Fibroblast of the aortic adventitia (primary cell): Measurements from ENCODE around the gene USP48. TPM values are rescaled to one million over a fixed set of nuclear protein-coding genes. Genes with fewer than 3 reads are reported as not detected.

ENCODE experiments used
- DNase-seq: peaks from one replicate; pipeline ENCODE4 v3.0.0-alpha.2; 2010; ENCODE audit warnings: low read depth
- H3K4me3 ChIP-seq: 2 replicates; pipeline ENCODE4 v1.5.1; 2011; ENCODE audit warnings: low read depth, mild to moderate bottlenecking, control low read depth, low read length, moderate library complexity
- total RNA-seq: library from RNA; depleted of rRNA; stranded (reverse); fragments of >200 nt; gene quantifications from 2 replicates; pipeline ENCODE4 v1.2.3, GENCODE V29; 2012; ENCODE audit warnings: low replicate concordance
- TF ChIP-seq, protein P1 (sequence below): IDR thresholded peaks from 2 replicates; pipeline ENCODE4 v1.5.1; 2011; ENCODE audit warnings: mild to moderate bottlenecking, low read length, control low read depth, inconsistent platforms; ENCODE audit not compliant: insufficient read depth

Gene USP48
- total RNA-seq, 1 donor, result 57.9 TPM

DNA sequence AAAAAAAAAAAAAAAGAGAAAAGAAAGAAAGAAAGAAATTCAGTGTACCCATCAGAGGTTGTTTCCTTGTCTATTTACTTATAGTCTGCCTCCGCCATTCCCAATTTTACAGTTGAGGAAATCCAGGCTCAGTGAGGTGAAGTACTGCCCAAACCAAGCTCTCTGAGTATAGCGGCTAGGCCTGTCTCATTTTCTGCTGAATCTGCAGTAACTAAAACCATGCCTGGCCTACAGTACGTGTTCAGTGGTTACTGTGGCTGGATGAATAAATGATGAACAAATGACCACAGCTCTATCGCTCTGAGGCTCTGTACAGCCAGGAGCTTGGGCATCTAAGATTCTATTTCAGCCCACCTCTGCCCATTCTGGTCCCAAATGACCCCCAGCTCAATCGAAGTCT, 138.0 kb downstream of the USP48 start:
- no peak overlapping the region for H3K4me3 ChIP-seq
- DNase-seq, result no peak
- TF ChIP-seq, protein P1, sequence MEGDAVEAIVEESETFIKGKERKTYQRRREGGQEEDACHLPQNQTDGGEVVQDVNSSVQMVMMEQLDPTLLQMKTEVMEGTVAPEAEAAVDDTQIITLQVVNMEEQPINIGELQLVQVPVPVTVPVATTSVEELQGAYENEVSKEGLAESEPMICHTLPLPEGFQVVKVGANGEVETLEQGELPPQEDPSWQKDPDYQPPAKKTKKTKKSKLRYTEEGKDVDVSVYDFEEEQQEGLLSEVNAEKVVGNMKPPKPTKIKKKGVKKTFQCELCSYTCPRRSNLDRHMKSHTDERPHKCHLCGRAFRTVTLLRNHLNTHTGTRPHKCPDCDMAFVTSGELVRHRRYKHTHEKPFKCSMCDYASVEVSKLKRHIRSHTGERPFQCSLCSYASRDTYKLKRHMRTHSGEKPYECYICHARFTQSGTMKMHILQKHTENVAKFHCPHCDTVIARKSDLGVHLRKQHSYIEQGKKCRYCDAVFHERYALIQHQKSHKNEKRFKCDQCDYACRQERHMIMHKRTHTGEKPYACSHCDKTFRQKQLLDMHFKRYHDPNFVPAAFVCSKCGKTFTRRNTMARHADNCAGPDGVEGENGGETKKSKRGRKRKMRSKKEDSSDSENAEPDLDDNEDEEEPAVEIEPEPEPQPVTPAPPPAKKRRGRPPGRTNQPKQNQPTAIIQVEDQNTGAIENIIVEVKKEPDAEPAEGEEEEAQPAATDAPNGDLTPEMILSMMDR, result no peak

DNA sequence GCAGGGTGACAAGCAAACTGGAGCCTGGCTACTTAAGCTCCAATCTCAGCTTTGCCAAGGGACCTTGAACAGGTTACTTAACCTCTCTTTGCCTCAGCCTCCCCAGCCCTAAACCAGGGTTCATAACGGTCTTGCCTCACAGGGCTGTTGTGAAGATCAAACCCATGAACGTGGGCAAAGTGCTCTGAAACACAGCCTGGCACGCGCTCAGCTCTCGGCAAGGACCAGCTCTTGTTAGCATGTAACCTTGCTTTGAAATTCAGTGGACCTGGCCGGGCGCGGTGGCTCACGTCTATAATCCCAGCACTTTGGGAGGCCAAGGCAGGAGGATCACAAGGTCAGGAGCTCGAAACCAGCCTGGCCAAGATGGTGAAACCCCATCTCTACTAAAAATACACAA, 138.6 kb downstream of the USP48 start:
- TF ChIP-seq, protein P1, result no peak
- DNase-seq, result no peak
- no peak overlapping the region for H3K4me3 ChIP-seq

DNA sequence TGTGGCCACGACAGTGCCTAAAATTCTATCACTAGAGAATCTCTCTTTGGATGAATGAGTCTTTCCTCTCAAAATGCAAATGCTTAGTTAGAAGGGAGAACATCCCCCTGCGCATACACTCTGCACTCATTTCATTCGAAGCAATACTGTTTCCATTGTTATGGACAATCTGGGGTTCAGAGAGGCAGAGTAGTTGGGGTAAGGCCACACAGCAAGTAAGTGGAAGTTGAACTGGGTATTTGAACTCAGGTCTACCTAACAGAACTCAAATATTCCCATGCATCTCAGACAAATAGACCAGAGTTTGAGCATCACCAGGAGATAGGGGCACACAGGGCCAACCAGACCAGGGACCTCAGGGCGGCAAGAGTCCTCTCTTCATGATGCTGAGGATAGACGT, 139.3 kb downstream of the USP48 start:
- no peak for DNase-seq
- TF ChIP-seq, protein P1, result no peak

DNA sequence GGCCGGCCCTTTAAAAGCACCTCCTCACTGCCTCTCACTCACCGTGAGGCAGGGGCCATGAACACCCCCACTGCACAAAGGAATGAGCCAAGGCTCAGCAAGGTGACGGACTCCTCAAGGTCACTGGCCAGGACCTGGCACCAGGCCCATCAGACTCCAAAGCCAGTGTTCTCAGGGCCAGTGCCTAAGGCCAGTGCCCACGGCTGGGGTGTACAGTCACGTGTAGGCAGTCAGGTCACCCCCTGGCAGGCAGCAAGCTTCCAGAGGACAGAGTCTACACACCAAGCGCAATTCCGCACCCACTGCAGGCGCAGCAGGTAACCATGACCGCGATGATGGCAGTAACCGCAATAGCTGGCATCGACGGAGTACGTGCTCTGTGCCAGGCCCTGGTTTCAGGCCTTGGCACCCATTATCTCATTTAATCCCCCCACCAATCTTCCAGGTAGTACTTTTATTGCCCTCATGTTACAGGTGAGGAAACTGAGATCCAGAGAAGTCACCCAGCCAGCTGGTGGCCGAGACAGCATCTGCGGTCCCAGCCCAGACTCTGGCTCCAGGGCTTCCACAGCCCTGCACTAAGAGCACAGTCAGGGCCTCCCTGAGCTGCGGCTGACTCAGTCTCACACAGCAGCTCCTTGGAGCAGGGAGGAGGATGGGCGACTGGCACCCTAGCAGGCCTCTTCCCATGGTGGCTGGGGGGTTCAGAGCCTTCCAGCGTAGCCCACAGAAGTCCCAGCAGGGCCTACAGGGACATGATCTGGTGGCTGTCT, 140.8 kb downstream of the USP48 start:
- no peak overlapping the region for H3K4me3 ChIP-seq
- DNase-seq, result no peak
- TF ChIP-seq, protein P1, result no peak

More for the DNA sequence above, 139.3 kb downstream of the USP48 start:
- no peak overlapping the region for H3K4me3 ChIP-seq

DNA sequence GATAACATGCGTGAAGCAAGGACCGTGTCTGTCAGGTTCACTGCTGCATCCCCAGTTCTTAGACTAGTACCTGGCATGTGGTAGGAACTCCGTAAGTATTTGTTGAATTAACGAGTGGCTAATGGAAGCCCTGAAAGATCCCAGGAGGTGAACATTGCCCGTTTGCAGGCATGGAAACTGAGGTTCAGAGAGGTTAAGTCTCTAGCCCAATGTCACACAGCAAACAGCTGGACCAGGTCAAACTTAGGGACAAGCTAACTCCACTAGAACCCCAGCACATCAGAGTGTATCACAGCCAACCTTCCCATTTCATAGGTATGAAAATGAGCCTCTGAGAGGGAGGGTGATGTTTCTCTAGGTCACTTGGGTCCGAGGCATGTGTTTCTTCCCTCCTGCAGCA, 141.4 kb downstream of the USP48 start:
- DNase-seq, result no peak
- H3K4me3 ChIP-seq, result no peak overlapping the region
- TF ChIP-seq, protein P1, result no peak

DNA sequence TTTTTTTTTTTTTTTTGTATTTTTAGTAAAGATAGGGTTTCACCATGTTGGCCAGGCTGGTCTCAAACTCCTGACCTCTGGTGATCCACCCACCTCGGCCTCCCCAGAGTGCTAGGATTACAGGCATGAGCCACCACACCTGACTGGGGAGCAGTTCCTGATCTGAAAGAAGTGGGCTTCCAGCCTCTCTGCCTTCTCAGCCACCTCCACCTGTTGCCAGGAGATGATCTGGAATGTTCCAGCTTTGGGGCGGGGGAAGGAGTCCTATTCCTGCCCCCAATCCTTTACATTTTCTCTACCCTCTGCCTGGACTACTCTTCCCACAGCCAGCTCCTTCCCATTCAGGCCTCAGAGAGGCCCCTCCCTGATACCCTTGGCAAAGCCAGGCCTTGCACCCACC, 141.9 kb downstream of the USP48 start:
- no peak overlapping the region for H3K4me3 ChIP-seq
- no peak for DNase-seq
- TF ChIP-seq, protein P1, result no peak

DNA sequence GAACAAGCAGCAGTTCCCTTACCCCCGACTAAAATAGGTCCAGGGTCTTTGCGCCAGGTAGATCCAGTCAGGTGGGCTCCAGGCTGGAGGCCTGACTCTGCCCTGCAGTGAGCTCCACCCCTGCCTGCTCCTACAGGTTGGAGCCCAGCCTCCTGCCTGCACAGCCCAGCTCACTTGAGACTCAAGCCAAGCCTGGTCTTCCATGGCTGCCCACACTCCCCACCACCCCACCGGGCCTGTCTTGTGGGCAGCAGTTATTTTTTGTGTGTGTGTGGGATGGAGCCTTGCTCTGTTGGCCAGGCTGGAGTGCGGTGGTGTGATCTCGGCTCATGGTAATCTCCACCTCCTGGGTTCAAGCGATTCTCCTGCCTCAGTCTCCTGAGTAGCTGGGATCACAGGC, 142.3 kb downstream of the USP48 start:
- TF ChIP-seq, protein P1, result no peak
- no peak overlapping the region for H3K4me3 ChIP-seq
- DNase-seq, result no peak
